H9 (cell line): ENCODE measurements around the gene GOLT1A. TPM values are rescaled to one million over a fixed set of nuclear protein-coding genes. Genes with fewer than 3 reads are reported as not detected.

Experiments used
- DNase-seq: peaks from one replicate; pipeline ENCODE4 v3.0.0-alpha.2; 2017
- H2AFZ ChIP-seq: one replicate; pipeline ENCODE4 v1.6.1; 2013; ENCODE audit warnings: mild to moderate bottlenecking, low read length, control low read depth, moderate library complexity
- H2AK5ac ChIP-seq: 2 replicates; pipeline ENCODE4 v1.6.1; 2013; ENCODE audit warnings: low read length, control low read depth, mixed read lengths; ENCODE audit not compliant: insufficient read length
- H2BK120ac ChIP-seq: one replicate; pipeline ENCODE4 v1.6.1; 2013; ENCODE audit warnings: low read depth, mild to moderate bottlenecking, low read length, control low read depth, inconsistent platforms; ENCODE audit not compliant: poor library complexity, severe bottlenecking
- H2BK12ac ChIP-seq: 2 replicates; pipeline ENCODE4 v1.6.1; 2013; ENCODE audit warnings: low read length, control low read depth, mixed read lengths, low read depth; ENCODE audit not compliant: insufficient read length
- H2BK15ac ChIP-seq: 2 replicates; pipeline ENCODE4 v1.6.1; 2013; ENCODE audit warnings: low read depth, low read length, control low read depth
- H2BK20ac ChIP-seq: one replicate; pipeline ENCODE4 v1.6.1; 2013; ENCODE audit warnings: low read depth, mild to moderate bottlenecking, low read length, control low read depth, inconsistent platforms; ENCODE audit not compliant: poor library complexity, severe bottlenecking
- H2BK5ac ChIP-seq: 2 replicates; pipeline ENCODE4 v1.6.1; 2013; ENCODE audit warnings: low read length, control low read depth, mixed read lengths; ENCODE audit not compliant: insufficient read length
- H3K14ac ChIP-seq: 2 replicates; pipeline ENCODE4 v1.6.1; 2013; ENCODE audit warnings: low read length, control low read depth; ENCODE audit not compliant: insufficient read depth
- H3K18ac ChIP-seq: 2 replicates; pipeline ENCODE4 v1.6.1; 2013; ENCODE audit warnings: low read depth, mild to moderate bottlenecking, mixed read lengths, low read length, control low read depth; ENCODE audit not compliant: insufficient read length
- H3K23ac ChIP-seq: 2 replicates; pipeline ENCODE4 v1.6.1; 2013; ENCODE audit warnings: low read length, control low read depth, mixed read lengths, low read depth; ENCODE audit not compliant: insufficient read length
- H3K23me2 ChIP-seq: 2 replicates; pipeline ENCODE4 v1.6.1; 2013; ENCODE audit warnings: low read depth, mild to moderate bottlenecking, mixed read lengths, low read length, control low read depth; ENCODE audit not compliant: insufficient read length, poor library complexity, severe bottlenecking
- H3K27ac ChIP-seq: 2 replicates; pipeline ENCODE4 v1.5.1; 2013; ENCODE audit warnings: low read length, control low read depth, mixed read lengths, low read depth; ENCODE audit not compliant: insufficient read length
- H3K27me3 ChIP-seq: 2 replicates; pipeline ENCODE4 v1.6.1; 2013; ENCODE audit warnings: low read length, control low read depth, inconsistent platforms; ENCODE audit not compliant: insufficient read depth
- H3K4ac ChIP-seq: 2 replicates; pipeline ENCODE4 v1.6.1; 2013; ENCODE audit warnings: low read depth, mild to moderate bottlenecking, control low read depth, inconsistent platforms, low read length, moderate library complexity
- H3K4me1 ChIP-seq: 2 replicates; pipeline ENCODE4 v1.6.1; 2013; ENCODE audit warnings: low read length, control low read depth, inconsistent platforms; ENCODE audit not compliant: insufficient read depth
- H3K4me2 ChIP-seq: 2 replicates; pipeline ENCODE4 v1.6.1; 2013; ENCODE audit warnings: low read length, control low read depth, mixed read lengths; ENCODE audit not compliant: insufficient read length, insufficient read depth
- H3K56ac ChIP-seq: 2 replicates; pipeline ENCODE4 v1.6.1; 2013; ENCODE audit warnings: low read depth, mild to moderate bottlenecking, mixed read lengths, low read length, control low read depth; ENCODE audit not compliant: insufficient read length
- H3K79me1 ChIP-seq: 2 replicates; pipeline ENCODE4 v1.6.1; 2013; ENCODE audit warnings: low read depth, mild to moderate bottlenecking, moderate library complexity, low read length, control low read depth, inconsistent platforms; ENCODE audit not compliant: insufficient read depth, poor library complexity, severe bottlenecking
- H3K79me2 ChIP-seq: 2 replicates; pipeline ENCODE4 v1.6.1; 2013; ENCODE audit warnings: low read length, control low read depth, inconsistent platforms; ENCODE audit not compliant: insufficient read depth
- H3K9ac ChIP-seq: 2 replicates; pipeline ENCODE4 v1.6.1; 2013; ENCODE audit warnings: low read length, control low read depth, mixed read lengths; ENCODE audit not compliant: insufficient read length; ENCODE audit errors: extremely low read depth
- H3K9me3 ChIP-seq: one replicate; pipeline ENCODE4 v1.6.1; 2013; ENCODE audit warnings: low read depth, low read length, inconsistent platforms; ENCODE audit not compliant: control insufficient read depth
- H3T11ph ChIP-seq: one replicate; pipeline ENCODE4 v1.6.1; 2013; ENCODE audit warnings: mild to moderate bottlenecking, low read length, control low read depth, inconsistent platforms
- H4K20me1 ChIP-seq: one replicate; pipeline ENCODE4 v1.6.1; 2013; ENCODE audit not compliant: control insufficient read depth, insufficient read length, insufficient read depth
- H4K5ac ChIP-seq: 2 replicates; pipeline ENCODE4 v1.6.1; 2013; ENCODE audit warnings: low read depth, mild to moderate bottlenecking, mixed read lengths, low read length, control low read depth; ENCODE audit not compliant: insufficient read length
- H4K8ac ChIP-seq: replicated peaks from 2 replicates; pipeline ENCODE4 v1.6.1; 2013; ENCODE audit warnings: low read length, control low read depth, mixed read lengths, low read depth; ENCODE audit not compliant: insufficient read length
- H4K91ac ChIP-seq: 2 replicates; pipeline ENCODE4 v1.6.1; 2013; ENCODE audit warnings: low read depth, mild to moderate bottlenecking, moderate library complexity, mixed read lengths, low read length, control low read depth; ENCODE audit not compliant: insufficient read length
- H3K27ac Mint-ChIP-seq, 3 experiments: 2 replicates in 2 of 3; 3 replicates in 1 of 3; pipeline ENCODE4 v1.8.0; 2020 to 2021; ENCODE audit warnings: mixed read lengths in 3 of 3, mild to moderate bottlenecking in 1 of 3, moderate library complexity in 1 of 3
- H3K27me3 Mint-ChIP-seq: 2 replicates; pipeline ENCODE4 v1.8.0; 2021; ENCODE audit warnings: low read depth, mild to moderate bottlenecking, moderate library complexity, mixed read lengths
- H3K36me3 Mint-ChIP-seq, 3 experiments: 2 replicates in 2 of 3; 3 replicates in 1 of 3; pipeline ENCODE4 v1.8.0; 2020 to 2021; ENCODE audit warnings: low read depth in 3 of 3, mixed read lengths in 3 of 3; ENCODE audit not compliant: insufficient read depth in 1 of 3
- H3K4me1 Mint-ChIP-seq, 2 experiments: 2 replicates each; pipeline ENCODE4 v1.8.0; 2020; ENCODE audit warnings: mixed read lengths in 2 of 2
- H3K4me3 Mint-ChIP-seq, 2 experiments: 2 replicates in 1 of 2; 3 replicates in 1 of 2; pipeline ENCODE4 v1.8.0; 2020 to 2021; ENCODE audit warnings: mild to moderate bottlenecking in 2 of 2, mixed read lengths in 2 of 2, moderate library complexity in 1 of 2
- H3K9me3 Mint-ChIP-seq, 2 experiments: 2 replicates in 1 of 2; 3 replicates in 1 of 2; pipeline ENCODE4 v1.8.0; 2020; ENCODE audit warnings: mild to moderate bottlenecking in 2 of 2, mixed read lengths in 2 of 2, moderate library complexity in 1 of 2
- CTCF ChIP-seq: fragments of 200-600 bp; sonication (generic); conservative IDR thresholded peaks from 3 replicates; pipeline ENCODE4 v1.8.0; 2021; ENCODE audit warnings: antibody characterized with exemption, mild to moderate bottlenecking
- WGBS: extraction: QIAGEN DNeasy Blood & Tissue Kit; methylation state at CpG from one replicate; pipeline ENCODE4 v1.1.7; 2013; ENCODE audit warnings: missing lambda C conversion rate, low lambda C conversion rate, mixed read lengths; ENCODE audit not compliant: insufficient read length; ENCODE audit errors: extremely low coverage; 5-methylcytosine and 5-hydroxymethylcytosine counted together
- total RNA-seq: library from RNA; stranded (reverse); gene quantifications from 2 replicates; pipeline ENCODE4 v1.2.1, GENCODE V29; 2021

GOLT1A gene
- total RNA-seq, 1 experiment from 2014 or later = 4.2 TPM

GRCh38 chr1:204197068-204197467, 16.7 kb downstream of the GOLT1A start:
- H4K8ac ChIP-seq = no peak overlapping the region
- no peak overlapping the region for H3K4ac ChIP-seq
- no peaks in the 10 kb centered on the region; a peak in 2 of 7 replicates for H3K36me3 Mint-ChIP-seq
- no peaks in the 10 kb centered on the region for H3K79me1 ChIP-seq
- no peak overlapping the region for H2AFZ ChIP-seq
- H4K20me1 ChIP-seq = no peaks in the 10 kb centered on the region
- no peaks in the 10 kb centered on the region for H3K9me3 ChIP-seq
- no peak overlapping the region for H2BK120ac ChIP-seq
- no peak overlapping the region for H3K18ac ChIP-seq
- H3K14ac ChIP-seq = no peak overlapping the region; the same call in 1 of the 2 replicates
- no peak overlapping the region for H2AK5ac ChIP-seq
- H3K27me3 Mint-ChIP-seq = peaks cover 28% of the 10 kb centered on the region
- DNase-seq = no peak
- H3K4me1 Mint-ChIP-seq = peaks cover 4 to 13% of the 10 kb centered on the region in 2 experiments; a peak in 3 of 4 replicates
- H3T11ph ChIP-seq = no peak overlapping the region
- H3K9ac ChIP-seq = no peak overlapping the region
- H3K9me3 Mint-ChIP-seq = peaks cover 0 to 5% of the 10 kb centered on the region in 2 experiments; a peak in 1 of 5 replicates
- no peak overlapping the region for H3K4me3 Mint-ChIP-seq
- H3K27me3 ChIP-seq = no peaks in the 10 kb centered on the region
- TF ChIP-seq CTCF = no peak
- H3K27ac Mint-ChIP-seq = no peak overlapping the region
- H2BK15ac ChIP-seq = no peak overlapping the region
- no peaks in the 10 kb centered on the region for H3K23me2 ChIP-seq
- no peak overlapping the region for H4K91ac ChIP-seq
- no peak overlapping the region for H2BK12ac ChIP-seq
- no peak overlapping the region for H3K23ac ChIP-seq
- H3K4me1 ChIP-seq = no peaks in the 10 kb centered on the region; the same call in 1 of the 2 replicates
- H3K79me2 ChIP-seq = no peaks in the 10 kb centered on the region
- no CpG with 5 or more reads among the region's 5 CpGs for WGBS
- no peak overlapping the region for H2BK5ac ChIP-seq
- no peak overlapping the region for H3K56ac ChIP-seq
- H3K27ac ChIP-seq = no peak overlapping the region
- no peak overlapping the region for H4K5ac ChIP-seq
- H3K4me2 ChIP-seq = no peak overlapping the region
- no peak overlapping the region for H2BK20ac ChIP-seq
